ENCODE results near the gene CTXND1. TPM values are rescaled to one million over a fixed set of nuclear protein-coding genes. Genes with fewer than 3 reads are reported as not detected.

The CTXND1 gene
- total and polyA plus RNA-seq, 2 experiments from 2014 or later, result 0.05 TPM; not detected in 1

- H3K27me3 Mint-ChIP-seq (ENCODE audit: insufficient read depth, low read depth, poor library complexity), result peaks cover 3% of the 10 kb centered on the region
These were observed 40.0 kb downstream of the CTXND1 start for GRCh38 chr15:80211976-80212375.

More at GRCh38 chr15:80211976-80212375, 40.0 kb downstream of the CTXND1 start:
- ATAC-seq (no peak), DNase-seq (ENCODE audit: low spot score) (no peak)
- no peak overlapping the region for H3K4me3 ChIP-seq
- Mint-ChIP-seq H3K9me3 (peaks cover 5% of the 10 kb centered on the region; the same call in 1 of the 3 replicates), H3K4me1 (peaks cover 10% of the 10 kb centered on the region; the same call in 2 of the 3 replicates), H3K4me3 (no peak overlapping the region), H3K36me3 (ENCODE audit: low read depth) (no peaks in the 10 kb centered on the region), H3K27ac (no peak overlapping the region)
- H3K4me2 ChIP-seq, result no peak overlapping the region
- no peaks in the 10 kb centered on the region for H3K36me3 ChIP-seq (ENCODE audit: insufficient read depth)
- H3K4me1 ChIP-seq (ENCODE audit: insufficient read depth), result no peaks in the 10 kb centered on the region
- no peaks in the 10 kb centered on the region for H3K79me2 ChIP-seq (replicated peaks; ENCODE audit: insufficient read depth)
- H4K20me1 ChIP-seq (replicated peaks; ENCODE audit: insufficient read depth), result no peaks in the 10 kb centered on the region
- H2AFZ ChIP-seq, result no peak overlapping the region
- TF ChIP-seq, protein P1, sequence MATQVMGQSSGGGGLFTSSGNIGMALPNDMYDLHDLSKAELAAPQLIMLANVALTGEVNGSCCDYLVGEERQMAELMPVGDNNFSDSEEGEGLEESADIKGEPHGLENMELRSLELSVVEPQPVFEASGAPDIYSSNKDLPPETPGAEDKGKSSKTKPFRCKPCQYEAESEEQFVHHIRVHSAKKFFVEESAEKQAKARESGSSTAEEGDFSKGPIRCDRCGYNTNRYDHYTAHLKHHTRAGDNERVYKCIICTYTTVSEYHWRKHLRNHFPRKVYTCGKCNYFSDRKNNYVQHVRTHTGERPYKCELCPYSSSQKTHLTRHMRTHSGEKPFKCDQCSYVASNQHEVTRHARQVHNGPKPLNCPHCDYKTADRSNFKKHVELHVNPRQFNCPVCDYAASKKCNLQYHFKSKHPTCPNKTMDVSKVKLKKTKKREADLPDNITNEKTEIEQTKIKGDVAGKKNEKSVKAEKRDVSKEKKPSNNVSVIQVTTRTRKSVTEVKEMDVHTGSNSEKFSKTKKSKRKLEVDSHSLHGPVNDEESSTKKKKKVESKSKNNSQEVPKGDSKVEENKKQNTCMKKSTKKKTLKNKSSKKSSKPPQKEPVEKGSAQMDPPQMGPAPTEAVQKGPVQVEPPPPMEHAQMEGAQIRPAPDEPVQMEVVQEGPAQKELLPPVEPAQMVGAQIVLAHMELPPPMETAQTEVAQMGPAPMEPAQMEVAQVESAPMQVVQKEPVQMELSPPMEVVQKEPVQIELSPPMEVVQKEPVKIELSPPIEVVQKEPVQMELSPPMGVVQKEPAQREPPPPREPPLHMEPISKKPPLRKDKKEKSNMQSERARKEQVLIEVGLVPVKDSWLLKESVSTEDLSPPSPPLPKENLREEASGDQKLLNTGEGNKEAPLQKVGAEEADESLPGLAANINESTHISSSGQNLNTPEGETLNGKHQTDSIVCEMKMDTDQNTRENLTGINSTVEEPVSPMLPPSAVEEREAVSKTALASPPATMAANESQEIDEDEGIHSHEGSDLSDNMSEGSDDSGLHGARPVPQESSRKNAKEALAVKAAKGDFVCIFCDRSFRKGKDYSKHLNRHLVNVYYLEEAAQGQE (IDR thresholded peaks at IDR 0.05; ENCODE audit: unreplicated experiment), result no peak
- TF ChIP-seq, protein P2, sequence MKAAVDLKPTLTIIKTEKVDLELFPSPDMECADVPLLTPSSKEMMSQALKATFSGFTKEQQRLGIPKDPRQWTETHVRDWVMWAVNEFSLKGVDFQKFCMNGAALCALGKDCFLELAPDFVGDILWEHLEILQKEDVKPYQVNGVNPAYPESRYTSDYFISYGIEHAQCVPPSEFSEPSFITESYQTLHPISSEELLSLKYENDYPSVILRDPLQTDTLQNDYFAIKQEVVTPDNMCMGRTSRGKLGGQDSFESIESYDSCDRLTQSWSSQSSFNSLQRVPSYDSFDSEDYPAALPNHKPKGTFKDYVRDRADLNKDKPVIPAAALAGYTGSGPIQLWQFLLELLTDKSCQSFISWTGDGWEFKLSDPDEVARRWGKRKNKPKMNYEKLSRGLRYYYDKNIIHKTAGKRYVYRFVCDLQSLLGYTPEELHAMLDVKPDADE (IDR thresholded peaks at IDR 0.05), result no peak
- no peak for TF ChIP-seq ZNF114 (CRISPR knock-in tag; IDR thresholded peaks at IDR 0.05)
- no peak for TF ChIP-seq ZNF331 (CRISPR knock-in tag; IDR thresholded peaks at IDR 0.05; ENCODE audit: low read depth)
- no peak for TF ChIP-seq CREB1 (CRISPR knock-in tag; IDR thresholded peaks at IDR 0.05; ENCODE audit: low read depth)
- TF ChIP-seq JUNB (IDR thresholded peaks at IDR 0.05; ENCODE audit: unreplicated experiment), result no peak
- TF ChIP-seq CTCF (conservative IDR thresholded peaks at IDR 0.05; ENCODE audit: low read depth in 2 of 2), result no peak
- no peak for TF ChIP-seq EZH2phosphoT487 (IDR thresholded peaks at IDR 0.05; ENCODE audit: unreplicated experiment)
- TF ChIP-seq, protein P3, sequence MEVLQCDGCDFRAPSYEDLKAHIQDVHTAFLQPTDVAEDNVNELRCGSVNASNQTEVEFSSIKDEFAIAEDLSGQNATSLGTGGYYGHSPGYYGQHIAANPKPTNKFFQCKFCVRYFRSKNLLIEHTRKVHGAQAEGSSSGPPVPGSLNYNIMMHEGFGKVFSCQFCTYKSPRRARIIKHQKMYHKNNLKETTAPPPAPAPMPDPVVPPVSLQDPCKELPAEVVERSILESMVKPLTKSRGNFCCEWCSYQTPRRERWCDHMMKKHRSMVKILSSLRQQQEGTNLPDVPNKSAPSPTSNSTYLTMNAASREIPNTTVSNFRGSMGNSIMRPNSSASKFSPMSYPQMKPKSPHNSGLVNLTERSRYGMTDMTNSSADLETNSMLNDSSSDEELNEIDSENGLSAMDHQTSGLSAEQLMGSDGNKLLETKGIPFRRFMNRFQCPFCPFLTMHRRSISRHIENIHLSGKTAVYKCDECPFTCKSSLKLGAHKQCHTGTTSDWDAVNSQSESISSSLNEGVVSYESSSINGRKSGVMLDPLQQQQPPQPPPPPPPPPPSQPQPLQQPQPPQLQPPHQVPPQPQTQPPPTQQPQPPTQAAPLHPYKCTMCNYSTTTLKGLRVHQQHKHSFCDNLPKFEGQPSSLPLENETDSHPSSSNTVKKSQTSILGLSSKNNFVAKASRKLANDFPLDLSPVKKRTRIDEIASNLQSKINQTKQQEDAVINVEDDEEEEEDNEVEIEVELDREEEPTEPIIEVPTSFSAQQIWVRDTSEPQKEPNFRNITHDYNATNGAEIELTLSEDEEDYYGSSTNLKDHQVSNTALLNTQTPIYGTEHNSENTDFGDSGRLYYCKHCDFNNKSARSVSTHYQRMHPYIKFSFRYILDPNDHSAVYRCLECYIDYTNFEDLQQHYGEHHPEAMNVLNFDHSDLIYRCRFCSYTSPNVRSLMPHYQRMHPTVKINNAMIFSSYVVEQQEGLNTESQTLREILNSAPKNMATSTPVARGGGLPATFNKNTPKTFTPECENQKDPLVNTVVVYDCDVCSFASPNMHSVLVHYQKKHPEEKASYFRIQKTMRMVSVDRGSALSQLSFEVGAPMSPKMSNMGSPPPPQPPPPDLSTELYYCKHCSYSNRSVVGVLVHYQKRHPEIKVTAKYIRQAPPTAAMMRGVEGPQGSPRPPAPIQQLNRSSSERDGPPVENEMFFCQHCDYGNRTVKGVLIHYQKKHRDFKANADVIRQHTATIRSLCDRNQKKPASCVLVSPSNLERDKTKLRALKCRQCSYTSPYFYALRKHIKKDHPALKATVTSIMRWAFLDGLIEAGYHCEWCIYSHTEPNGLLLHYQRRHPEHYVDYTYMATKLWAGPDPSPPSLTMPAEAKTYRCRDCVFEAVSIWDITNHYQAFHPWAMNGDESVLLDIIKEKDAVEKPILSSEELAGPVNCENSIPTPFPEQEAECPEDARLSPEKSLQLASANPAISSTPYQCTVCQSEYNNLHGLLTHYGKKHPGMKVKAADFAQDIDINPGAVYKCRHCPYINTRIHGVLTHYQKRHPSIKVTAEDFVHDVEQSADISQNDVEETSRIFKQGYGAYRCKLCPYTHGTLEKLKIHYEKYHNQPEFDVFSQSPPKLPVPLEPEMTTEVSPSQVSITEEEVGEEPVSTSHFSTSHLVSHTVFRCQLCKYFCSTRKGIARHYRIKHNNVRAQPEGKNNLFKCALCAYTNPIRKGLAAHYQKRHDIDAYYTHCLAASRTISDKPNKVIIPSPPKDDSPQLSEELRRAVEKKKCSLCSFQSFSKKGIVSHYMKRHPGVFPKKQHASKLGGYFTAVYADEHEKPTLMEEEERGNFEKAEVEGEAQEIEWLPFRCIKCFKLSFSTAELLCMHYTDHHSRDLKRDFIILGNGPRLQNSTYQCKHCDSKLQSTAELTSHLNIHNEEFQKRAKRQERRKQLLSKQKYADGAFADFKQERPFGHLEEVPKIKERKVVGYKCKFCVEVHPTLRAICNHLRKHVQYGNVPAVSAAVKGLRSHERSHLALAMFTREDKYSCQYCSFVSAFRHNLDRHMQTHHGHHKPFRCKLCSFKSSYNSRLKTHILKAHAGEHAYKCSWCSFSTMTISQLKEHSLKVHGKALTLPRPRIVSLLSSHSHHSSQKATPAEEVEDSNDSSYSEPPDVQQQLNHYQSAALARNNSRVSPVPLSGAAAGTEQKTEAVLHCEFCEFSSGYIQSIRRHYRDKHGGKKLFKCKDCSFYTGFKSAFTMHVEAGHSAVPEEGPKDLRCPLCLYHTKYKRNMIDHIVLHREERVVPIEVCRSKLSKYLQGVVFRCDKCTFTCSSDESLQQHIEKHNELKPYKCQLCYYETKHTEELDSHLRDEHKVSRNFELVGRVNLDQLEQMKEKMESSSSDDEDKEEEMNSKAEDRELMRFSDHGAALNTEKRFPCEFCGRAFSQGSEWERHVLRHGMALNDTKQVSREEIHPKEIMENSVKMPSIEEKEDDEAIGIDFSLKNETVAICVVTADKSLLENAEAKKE (CRISPR knock-in tag; IDR thresholded peaks at IDR 0.05), result no peak
- no peak for TF ChIP-seq EZH2 (IDR thresholded peaks at IDR 0.05; ENCODE audit: low read depth, unreplicated experiment)
- TF ChIP-seq NANOG (IDR thresholded peaks at IDR 0.05; ENCODE audit: borderline replicate concordance), result no peak
- no peak for TF ChIP-seq STAT1 (IDR thresholded peaks at IDR 0.05; ENCODE audit: unreplicated experiment)
- no peak for TF ChIP-seq POLR2AphosphoS5 (IDR thresholded peaks at IDR 0.05; ENCODE audit: low read depth)
- no peak overlapping the region for H3K27ac ChIP-seq (ENCODE audit: low read depth)
- peaks cover 13% of the 10 kb centered on the region for H3K9me2 ChIP-seq (ENCODE audit: insufficient read depth)
- no peaks in the 10 kb centered on the region for H3K27me3 ChIP-seq (ENCODE audit: insufficient read depth)
- H3F3A ChIP-seq (replicated peaks; ENCODE audit: low read depth), result no peaks in the 10 kb centered on the region

Data from GM23338 (cell line).